Measurements from ENCODE around the gene TRIM28. TPM values are rescaled to one million over a fixed set of nuclear protein-coding genes. Genes with fewer than 3 reads are reported as not detected.

TRIM28 gene
- total and polyA plus RNA-seq, 9 of the 15 experiments (the other 6 are each of a cell fraction or from before 2014, with no cell fraction given) = 12.1 to 797 (median 490) TPM

DNA sequence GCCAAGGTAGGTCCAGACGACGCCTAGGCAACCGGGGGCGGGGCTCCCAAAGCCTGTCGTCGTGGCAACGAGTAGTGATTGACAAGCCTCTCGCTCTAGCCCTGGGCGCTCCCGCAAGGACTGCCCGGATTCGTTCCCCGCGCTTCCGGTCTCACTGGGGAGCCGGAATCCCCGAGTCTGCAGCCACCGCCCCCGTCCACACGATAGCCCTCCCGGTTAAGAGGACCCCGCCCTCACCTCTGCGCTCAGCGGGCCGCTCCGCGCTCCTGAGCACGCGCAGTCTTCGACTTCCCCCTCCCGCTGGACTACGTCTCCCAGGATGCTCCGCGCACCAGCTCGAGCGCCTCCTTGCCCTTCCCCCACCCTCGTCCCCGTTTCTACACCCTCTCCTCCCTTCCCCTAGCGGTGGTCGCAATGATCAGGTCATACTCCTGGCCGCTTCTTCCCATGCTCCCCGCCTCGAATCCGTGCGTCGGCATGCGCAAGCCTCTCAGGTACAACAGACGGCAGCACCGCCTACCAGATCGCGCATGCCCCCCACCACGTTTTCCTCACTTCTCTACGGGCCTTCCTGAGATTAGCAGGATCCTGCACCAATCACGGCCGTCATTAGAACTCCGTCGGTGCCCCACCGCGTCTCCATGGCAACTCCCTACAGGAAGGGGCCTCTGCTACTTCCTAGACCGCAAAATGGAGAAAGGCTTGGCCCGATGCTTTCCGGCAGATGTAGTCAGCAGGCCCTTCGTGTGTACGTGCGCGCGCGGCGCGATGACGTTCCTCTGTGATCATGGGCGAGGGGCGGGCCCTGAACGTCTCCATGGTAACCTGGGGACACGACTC lies 29.2 kb downstream of the TRIM28 start, which contains the start of gene MZF1 (continued):
- TF ChIP-seq, protein P1, sequence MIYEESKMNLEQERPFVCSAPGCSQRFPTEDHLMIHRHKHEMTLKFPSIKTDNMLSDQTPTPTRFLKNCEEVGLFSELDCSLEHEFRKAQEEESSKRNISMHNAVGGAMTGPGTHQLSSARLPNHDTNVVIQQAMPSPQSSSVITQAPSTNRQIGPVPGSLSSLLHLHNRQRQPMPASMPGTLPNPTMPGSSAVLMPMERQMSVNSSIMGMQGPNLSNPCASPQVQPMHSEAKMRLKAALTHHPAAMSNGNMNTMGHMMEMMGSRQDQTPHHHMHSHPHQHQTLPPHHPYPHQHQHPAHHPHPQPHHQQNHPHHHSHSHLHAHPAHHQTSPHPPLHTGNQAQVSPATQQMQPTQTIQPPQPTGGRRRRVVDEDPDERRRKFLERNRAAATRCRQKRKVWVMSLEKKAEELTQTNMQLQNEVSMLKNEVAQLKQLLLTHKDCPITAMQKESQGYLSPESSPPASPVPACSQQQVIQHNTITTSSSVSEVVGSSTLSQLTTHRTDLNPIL (CRISPR knock-in tag; IDR thresholded peaks at IDR 0.05) = no peak
- TF ChIP-seq HNRNPK (IDR thresholded peaks at IDR 0.05; ENCODE audit: low read depth, low read length, poor library complexity, severe bottlenecking) (no peak), SRSF9 (IDR thresholded peaks at IDR 0.05; ENCODE audit: borderline replicate concordance, low read depth, low read length) (no peak), WHSC1 (IDR thresholded peaks at IDR 0.05; ENCODE audit: low read length) (no peak), ZNF212 (CRISPR knock-in tag; IDR thresholded peaks at IDR 0.05) (no peak), ZKSCAN8 (CRISPR knock-in tag; IDR thresholded peaks at IDR 0.05) (no peak), MBD2 (IDR thresholded peaks at IDR 0.05; ENCODE audit: borderline replicate concordance, low read depth) (peak; percentile 82), ZKSCAN3 (CRISPR knock-in tag; IDR thresholded peaks at IDR 0.05) (no peak), ELF4 (CRISPR knock-in tag; IDR thresholded peaks at IDR 0.05) (peak; percentile 82), GATAD2A (IDR thresholded peaks at IDR 0.05) (no peak), CBX5 (IDR thresholded peaks at IDR 0.05; ENCODE audit: borderline replicate concordance, low read depth) (no peak), COPS2 (conservative IDR thresholded peaks at IDR 0.05) (no peak), POLR2AphosphoS5 (IDR thresholded peaks at IDR 0.05; ENCODE audit: control insufficient read depth, insufficient read depth, low read depth, low read length) (no peak), ZNF79 (CRISPR knock-in tag; IDR thresholded peaks at IDR 0.05; ENCODE audit: low read depth) (no peak), BRF1 (IDR thresholded peaks at IDR 0.05; ENCODE audit: borderline replicate concordance, extremely low read depth, insufficient read length) (no peak), ZNF764 (CRISPR knock-in tag; IDR thresholded peaks at IDR 0.05; ENCODE audit: low read depth) (no peak), ZFP36 (IDR thresholded peaks at IDR 0.05; ENCODE audit: low read depth, low read length, partially characterized antibody) (no peak), SOX6 (IDR thresholded peaks at IDR 0.05) (peak; percentile 14; the same call in 1 of the 2 replicates), NR3C1 (CRISPR knock-in tag; IDR thresholded peaks at IDR 0.05) (no peak)
- TF ChIP-seq, protein P2, sequence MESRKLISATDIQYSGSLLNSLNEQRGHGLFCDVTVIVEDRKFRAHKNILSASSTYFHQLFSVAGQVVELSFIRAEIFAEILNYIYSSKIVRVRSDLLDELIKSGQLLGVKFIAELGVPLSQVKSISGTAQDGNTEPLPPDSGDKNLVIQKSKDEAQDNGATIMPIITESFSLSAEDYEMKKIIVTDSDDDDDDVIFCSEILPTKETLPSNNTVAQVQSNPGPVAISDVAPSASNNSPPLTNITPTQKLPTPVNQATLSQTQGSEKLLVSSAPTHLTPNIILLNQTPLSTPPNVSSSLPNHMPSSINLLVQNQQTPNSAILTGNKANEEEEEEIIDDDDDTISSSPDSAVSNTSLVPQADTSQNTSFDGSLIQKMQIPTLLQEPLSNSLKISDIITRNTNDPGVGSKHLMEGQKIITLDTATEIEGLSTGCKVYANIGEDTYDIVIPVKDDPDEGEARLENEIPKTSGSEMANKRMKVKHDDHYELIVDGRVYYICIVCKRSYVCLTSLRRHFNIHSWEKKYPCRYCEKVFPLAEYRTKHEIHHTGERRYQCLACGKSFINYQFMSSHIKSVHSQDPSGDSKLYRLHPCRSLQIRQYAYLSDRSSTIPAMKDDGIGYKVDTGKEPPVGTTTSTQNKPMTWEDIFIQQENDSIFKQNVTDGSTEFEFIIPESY (CRISPR knock-in tag; IDR thresholded peaks at IDR 0.05) = 0 out of 2 replicates have a peak, but pooled peaks have one; percentile 41
- TF ChIP-seq, protein P3, sequence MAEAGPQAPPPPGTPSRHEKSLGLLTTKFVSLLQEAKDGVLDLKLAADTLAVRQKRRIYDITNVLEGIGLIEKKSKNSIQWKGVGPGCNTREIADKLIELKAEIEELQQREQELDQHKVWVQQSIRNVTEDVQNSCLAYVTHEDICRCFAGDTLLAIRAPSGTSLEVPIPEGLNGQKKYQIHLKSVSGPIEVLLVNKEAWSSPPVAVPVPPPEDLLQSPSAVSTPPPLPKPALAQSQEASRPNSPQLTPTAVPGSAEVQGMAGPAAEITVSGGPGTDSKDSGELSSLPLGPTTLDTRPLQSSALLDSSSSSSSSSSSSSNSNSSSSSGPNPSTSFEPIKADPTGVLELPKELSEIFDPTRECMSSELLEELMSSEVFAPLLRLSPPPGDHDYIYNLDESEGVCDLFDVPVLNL (CRISPR knock-in tag; IDR thresholded peaks at IDR 0.05; ENCODE audit: low read depth) = no peak
- TF ChIP-seq, protein P4, sequence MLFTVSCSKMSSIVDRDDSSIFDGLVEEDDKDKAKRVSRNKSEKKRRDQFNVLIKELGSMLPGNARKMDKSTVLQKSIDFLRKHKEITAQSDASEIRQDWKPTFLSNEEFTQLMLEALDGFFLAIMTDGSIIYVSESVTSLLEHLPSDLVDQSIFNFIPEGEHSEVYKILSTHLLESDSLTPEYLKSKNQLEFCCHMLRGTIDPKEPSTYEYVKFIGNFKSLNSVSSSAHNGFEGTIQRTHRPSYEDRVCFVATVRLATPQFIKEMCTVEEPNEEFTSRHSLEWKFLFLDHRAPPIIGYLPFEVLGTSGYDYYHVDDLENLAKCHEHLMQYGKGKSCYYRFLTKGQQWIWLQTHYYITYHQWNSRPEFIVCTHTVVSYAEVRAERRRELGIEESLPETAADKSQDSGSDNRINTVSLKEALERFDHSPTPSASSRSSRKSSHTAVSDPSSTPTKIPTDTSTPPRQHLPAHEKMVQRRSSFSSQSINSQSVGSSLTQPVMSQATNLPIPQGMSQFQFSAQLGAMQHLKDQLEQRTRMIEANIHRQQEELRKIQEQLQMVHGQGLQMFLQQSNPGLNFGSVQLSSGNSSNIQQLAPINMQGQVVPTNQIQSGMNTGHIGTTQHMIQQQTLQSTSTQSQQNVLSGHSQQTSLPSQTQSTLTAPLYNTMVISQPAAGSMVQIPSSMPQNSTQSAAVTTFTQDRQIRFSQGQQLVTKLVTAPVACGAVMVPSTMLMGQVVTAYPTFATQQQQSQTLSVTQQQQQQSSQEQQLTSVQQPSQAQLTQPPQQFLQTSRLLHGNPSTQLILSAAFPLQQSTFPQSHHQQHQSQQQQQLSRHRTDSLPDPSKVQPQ (CRISPR knock-in tag; IDR thresholded peaks at IDR 0.05; ENCODE audit: borderline replicate concordance) = no peak

Measured in K562 (cell line).